Measurements from ENCODE around the gene MKNK2.

MKNK2 gene

DNA sequence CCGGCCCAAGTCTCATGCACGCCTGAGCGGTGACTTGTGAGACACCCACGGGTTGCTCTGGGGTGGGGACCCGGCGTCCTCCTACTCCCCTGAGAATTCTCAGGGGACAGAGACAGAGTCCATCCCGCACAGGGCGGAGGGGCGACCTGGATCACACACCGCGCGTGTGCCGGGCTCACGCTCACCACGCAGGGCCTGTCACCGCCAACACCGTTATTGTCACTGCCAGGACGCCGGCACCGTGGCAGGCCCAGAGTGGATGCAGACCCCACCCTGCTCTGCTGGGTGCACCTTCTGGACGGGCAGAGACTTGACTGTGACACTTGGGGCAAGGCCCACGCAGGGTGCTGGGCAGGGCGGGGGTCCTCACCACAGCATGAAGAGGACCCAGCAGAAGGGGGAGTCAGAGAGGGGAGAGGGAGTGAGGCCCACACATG is 28.8 kb upstream of the MKNK2 start:
- no peak for DNase-seq

DNA sequence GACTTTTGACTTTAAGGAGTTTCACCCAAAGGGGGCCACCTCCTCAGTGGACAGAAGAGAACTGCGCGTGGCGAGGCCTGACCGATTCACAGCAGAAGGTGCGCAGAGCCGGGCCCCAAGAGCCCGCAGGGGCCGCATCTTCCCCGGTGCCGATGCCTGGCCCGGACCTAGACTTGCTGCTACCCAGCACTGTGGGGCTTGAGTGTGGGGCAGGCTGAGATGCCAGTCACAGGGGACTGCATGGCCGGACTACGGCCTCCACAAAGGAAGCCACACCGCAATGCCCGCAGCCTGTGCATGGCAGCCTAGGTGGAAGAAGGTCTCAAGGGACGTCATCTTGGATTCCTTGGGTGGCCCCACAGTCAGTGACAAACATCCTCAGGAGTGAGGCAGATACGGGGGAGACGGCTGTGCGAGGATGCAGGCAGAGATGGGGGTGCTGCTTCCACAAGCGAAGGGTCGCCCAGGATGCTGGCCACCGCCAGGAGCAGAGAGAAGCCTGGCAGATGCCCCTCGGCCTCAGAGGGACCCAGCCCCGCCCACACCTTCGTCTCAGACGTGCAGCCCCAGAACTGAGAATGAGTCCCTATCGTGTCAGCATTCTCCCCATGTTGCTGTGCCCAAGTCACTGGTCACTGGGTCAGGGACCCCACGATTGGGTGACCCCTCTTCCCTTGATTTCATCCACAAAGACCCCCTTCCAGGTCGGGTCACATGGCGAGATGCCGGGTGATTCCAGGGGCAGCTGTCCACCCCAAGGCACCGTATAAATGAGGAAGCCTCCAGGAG is 28.2 kb upstream of the MKNK2 start:
- no peak for DNase-seq

DNA sequence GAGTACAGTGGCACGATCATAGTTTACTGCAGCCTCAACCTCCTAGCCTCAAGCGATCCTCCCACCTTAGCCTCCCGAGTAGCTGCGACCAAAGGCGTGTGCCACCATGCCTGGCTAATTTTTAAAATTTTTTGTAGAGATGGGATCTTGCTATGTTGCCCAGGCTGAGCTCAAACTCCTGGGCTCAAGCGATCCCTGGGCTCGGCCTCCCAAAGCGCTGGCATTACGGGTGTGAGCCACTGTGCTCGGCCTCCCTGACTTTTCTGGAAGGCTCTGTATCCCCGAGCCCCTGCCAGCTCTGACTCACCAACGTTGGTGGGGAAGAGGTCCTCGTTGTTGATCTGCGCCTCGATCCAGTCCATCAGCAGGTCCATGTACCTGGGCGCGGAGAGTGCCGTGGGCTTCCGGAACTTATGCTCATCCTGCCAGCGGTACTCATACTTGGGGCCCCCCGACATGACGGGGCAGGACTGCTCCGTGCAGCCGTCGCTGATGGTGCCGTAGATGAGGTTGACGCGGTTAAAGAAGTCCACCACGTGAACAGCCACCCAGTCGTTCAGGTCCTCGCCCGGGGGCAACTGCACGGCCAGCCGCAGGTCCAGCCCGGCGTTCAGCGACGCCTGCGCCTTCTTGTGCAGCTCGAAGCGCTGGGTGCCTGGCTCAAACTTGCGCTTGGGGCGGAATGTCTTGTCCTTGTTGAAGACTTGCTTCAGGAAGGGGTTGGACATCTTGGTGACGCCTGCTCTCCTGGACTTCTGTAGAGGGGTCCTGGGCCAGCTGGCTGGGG is 27.0 kb upstream of the MKNK2 start:
- no peak for DNase-seq

- no peak for DNase-seq
These were observed 26.4 kb upstream of the MKNK2 start for GRCh38 chr19:2077398-2077797.

DNA sequence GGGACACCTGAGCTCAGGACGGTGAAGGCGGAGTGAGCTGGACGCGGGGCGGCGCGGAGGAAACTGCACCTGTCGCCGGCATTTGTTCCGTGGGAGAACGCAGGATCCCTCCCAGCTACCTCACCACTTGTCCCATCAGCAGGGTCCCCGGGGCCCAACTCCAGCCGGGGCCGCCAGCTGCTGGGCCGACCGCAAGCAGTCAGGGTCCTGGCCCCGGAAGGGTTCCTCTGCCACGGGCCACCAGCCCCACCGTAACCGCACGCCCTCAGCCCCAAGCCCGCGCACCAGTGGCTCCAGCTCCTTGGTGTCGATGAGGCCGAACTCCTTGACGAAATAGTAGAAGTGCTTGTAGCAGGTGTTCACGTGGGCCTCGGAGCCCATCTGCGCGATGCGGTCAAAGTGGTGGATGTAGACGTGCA is 25.5 kb upstream of the MKNK2 start:
- no peak for DNase-seq

- no peak for DNase-seq
These were observed 21.9 kb upstream of the MKNK2 start for GRCh38 chr19:2072757-2073551.

- no peak for DNase-seq
These were observed 20.1 kb upstream of the MKNK2 start for GRCh38 chr19:2070986-2071673.

GRCh38 chr19:2070436-2070827 is 19.4 kb upstream of the MKNK2 start:
- DNase-seq = no peak

GRCh38 chr19:2064788-2065524 is 13.9 kb upstream of the MKNK2 start:
- no peak for DNase-seq

- DNase-seq = no peak
These were observed 13.3 kb upstream of the MKNK2 start for GRCh38 chr19:2064395-2064787.

DNA sequence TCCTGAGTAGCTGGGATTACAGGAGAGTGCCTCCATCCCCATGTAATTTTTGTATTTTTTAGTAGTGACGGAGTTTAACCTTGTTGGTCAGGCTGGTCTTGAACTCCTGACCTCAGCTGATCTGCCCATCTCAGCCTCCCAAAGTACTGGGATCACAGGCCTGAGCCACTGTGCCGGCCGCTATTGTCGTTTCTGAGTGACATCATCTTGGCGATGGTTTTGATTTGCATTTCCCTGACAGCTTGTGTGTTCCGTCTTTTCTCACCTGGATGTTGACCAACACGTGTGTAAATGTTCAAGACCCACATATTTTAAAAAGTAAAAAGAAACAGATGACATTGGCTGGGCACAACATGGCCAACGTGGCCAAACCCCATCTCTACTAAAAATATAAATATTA is 12.8 kb upstream of the MKNK2 start:
- DNase-seq = no peak

DNA sequence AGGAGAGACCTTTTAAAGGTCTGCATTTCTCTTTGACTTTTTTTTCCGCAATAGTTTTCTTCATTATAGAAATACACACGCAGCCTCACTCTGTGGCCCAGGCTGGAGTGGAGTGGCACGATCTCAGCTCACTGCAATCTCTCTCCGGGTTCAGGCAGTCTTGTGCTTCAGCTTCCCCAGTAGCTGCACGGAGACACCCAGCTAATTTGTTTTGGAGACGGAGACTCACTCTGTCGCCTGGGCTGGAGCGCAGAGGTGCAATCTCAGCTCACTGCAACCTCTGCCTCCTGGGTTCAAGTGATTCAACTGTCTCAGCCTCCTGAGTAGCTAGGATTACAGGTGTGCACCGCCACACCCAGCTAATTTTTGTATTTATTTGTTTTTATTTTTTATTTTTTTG is 11.7 kb upstream of the MKNK2 start:
- DNase-seq = no peak

GRCh38 chr19:2062389-2062729 is 11.3 kb upstream of the MKNK2 start:
- no peak for DNase-seq

DNA sequence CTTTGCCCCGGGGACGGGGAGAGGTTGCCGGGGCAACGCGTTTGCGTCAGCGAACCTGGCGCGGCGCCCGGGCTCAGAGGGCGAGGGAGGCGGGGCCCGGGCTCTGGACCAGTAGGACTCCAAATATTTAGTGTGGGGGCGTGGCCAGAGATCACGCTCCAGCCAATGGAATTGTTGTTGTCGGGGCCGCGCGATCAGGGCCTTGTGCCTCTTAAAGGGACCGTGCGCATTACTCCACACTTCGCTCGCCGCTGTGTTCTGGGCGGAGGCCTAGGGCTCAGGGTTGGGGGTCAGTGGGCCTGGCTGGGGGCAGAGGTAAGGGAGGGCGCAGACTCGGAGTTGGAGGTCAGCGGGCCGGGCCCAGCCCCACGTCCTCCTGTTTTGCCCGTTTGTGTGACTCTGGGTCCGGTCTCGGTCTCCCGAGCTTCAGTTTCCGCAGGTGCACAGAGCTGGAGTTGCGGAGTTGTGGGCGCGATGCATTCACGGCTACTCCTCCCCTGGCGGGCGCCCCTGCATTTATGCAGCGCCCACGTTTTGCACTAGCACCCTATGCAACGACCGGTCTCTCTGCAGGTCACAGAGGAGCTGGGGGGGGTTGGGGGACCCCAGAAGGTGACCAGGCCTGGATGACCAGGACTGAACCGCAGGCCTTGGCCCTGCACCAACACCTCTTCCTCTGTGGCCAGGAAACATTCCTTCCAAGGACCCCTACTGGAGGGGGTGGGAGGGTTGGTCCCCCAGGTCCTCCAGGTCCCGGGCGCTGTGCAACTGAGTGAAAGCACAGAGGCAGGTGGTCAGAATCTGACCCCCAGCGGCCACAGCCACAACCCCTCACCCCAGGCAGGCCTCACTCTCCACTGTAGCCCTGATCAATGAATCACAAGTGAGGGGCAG is 10.7 kb upstream of the MKNK2 start:
- peak; percentile 97 to 99 for DNase-seq

DNA sequence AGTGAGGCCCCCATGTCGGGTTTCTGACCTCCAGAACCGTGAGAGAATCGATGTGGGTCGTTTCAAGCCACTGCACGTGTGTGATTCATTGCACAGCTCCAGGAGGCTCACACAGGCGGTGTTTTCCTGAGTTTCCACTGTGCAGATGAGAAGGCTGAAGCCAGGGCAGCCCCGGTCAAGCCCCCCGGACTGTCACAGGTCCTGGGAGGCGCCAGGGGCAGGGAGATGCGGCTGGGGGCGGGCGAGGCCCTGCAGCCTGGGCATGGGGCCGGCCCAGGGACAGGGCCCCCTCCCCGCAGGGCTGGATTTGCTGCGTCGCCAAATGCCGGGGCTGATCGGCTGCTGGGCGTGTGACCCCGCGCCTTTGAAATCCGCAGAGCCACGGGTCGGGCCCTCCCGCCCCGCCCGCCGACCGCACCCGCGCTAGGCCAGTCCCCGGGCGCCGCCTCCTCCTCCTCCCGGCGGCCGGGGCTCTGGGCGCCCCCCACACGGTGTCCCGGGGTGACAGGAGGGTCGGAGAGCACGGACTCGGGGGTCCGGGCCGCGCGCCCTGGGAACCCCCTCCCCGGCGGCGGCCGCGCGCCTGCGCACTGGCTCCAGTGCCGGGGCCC is 9.9 kb upstream of the MKNK2 start:
- peak; percentile 47 to 87 for DNase-seq

GRCh38 chr19:2059422-2060201 is 8.6 kb upstream of the MKNK2 start:
- no peak for DNase-seq

- no peak for DNase-seq
These were observed 7.8 kb upstream of the MKNK2 start for GRCh38 chr19:2058570-2059421.

Measured in inflammatory macrophage treated with lipopolysaccharide for 1 hour (primary cell).